Measurements from ENCODE around the gene AXL.
A peak's percentile ranks its signal among the peaks of the same experiment; 100 is the strongest.

The AXL gene

DNA sequence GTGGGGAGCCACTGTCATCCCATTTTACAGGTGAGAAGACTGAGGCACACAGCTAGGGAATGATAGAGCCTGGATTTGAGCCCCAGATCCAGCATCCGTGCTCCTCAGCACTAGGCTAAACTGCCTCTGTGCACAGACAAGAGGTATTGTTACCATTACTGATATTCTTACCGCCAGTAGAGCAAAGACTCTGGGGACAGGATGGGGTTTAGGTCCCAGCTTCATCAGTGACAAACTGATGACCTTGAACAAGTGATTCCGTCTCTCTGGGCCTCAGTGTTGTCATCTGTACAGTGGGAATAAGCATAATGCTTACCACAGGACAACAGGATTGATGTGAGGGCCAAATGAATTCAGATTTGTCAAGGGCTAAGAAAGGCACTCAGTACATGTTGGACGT is 16.5 kb downstream of the AXL start:
- DNase-seq, result no peak

DNA sequence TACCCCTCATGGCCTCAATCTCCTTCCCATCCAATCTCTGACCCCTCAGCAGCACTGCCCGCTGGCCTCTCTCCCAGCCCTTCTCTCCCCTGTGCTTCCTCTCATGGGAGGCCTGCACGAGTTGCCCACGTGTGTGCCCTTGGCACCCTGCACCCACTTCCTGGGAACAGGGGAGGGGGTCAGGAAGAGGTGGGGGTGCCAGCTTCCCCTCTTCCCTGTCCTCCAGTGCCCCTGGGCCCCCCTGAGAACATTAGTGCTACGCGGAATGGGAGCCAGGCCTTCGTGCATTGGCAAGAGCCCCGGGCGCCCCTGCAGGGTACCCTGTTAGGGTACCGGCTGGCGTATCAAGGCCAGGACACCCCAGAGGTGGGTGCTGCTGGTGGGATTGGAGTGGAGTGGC is 19.2 kb downstream of the AXL start:
- no peak for DNase-seq

DNA sequence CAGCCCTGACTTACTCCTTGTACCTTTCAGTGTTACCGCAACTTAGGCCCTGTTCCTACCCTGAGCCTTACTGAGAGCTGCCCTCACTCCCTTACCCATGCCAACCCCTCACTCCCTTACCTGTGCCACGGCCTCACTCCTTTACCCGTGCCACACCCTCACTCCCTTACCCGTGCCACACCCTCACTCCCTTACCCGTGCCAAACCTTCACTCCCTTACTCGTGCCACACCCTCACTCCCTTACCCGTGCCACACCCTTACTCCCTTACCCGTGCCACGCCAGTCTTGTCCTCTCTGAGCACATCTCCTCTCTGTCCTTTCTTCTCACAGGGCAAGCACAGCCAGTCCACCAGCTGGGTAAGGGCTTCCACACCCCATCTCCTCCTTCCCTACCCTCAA is 20.3 kb downstream of the AXL start:
- no peak for DNase-seq

DNA sequence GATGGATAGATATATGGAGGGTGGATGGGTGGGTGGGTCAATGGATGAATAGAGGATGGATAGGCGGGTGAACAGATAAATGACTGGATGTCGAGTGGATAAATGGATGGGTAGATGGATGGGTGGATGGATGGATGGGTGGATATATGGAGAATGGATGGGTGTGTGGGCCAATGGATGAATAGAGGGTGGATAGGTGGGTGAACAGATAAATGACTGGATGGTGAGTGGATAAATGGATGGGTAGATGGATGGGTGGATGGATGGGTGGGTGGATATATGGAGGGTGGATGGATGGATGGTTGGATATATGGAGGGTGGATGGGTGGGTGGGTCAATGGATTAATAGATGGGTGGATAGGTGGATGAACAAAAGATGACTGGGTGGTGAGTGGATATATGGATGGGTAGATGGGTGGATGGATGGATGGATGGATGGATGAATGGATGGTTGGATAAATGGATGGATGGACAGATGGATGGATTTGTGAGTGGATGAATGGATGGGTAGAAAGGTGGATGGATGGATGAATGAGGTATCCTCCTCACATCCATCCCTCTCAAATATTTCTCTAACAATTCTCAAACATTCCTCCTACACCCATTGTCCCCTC is 21.0 kb downstream of the AXL start:
- no peak for DNase-seq

DNA sequence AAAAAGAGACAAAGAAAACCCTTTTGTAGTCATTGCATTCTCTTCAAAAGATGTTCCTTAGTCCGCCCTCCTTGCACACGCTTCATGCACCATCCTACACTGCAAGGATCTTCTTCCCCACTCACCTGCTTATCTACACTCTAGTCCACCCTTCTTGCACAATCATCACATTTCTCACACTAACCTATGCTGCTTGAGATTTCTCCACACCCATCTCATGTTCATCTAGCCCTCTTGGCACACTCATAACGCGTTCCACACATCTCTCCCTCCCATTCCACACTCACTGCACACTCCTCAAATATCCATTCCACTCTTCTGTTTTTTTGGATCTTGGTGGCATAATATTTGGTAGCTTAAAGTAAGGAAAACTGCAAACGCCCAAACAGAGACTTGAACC is 22.8 kb downstream of the AXL start:
- DNase-seq, result no peak

DNA sequence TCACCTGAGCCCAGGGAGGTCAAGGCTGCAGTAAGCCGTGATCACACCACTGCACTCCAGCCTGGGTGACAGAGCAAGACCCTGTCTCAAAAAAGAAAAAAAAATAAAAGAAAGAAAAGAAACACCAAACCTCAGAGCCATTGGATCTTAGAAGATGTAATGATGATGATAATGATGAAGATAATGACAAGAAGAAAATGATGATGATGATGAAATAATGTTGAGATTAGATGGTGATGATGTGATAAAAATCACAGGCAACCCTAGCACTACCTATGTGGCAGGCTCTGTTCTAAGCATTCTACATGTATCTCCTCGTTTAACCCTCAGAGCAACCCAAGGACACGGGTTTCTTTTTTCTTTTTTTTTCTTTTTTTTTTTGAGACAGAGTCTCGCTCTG is 25.1 kb downstream of the AXL start:
- DNase-seq, result no peak

DNA sequence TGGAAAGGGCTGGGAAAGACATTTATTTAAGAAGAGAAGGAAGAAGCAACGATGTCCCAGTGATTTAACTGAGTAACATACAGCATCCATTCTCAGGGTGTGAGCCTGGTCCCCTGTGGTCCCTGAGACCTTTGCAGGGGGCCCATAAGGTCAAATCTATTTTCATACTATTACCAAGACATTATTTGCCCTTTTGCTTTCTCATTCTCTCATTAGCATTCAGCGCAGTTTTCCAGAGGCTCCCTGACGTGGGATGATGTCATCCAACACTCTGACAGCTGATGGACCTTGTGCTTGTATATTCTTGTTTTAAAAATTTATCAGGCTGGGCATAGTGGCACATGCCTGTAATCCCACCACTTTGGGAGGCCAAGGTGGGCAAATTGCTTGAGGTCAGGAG is 26.8 kb downstream of the AXL start:
- DNase-seq, result no peak

DNA sequence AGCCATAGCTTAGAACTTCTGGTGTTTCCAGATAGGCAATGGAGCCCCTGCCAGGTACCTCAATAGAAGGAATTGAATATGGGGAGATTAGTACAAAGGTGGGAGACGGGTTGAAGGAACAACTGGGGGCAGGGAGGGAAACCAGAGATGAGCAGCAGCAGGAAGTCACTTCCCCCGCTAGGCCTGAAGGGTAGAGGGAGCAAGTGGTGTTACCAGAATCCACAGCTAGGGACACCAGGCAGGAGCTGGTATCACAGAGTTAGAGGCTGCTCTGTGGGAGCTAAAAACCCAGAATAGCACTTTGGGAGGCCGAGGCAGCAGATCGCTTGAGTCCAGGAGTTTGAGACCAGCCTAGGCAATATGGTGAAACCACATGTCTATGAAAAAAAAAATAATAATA is 29.9 kb downstream of the AXL start:
- DNase-seq, result no peak

DNA sequence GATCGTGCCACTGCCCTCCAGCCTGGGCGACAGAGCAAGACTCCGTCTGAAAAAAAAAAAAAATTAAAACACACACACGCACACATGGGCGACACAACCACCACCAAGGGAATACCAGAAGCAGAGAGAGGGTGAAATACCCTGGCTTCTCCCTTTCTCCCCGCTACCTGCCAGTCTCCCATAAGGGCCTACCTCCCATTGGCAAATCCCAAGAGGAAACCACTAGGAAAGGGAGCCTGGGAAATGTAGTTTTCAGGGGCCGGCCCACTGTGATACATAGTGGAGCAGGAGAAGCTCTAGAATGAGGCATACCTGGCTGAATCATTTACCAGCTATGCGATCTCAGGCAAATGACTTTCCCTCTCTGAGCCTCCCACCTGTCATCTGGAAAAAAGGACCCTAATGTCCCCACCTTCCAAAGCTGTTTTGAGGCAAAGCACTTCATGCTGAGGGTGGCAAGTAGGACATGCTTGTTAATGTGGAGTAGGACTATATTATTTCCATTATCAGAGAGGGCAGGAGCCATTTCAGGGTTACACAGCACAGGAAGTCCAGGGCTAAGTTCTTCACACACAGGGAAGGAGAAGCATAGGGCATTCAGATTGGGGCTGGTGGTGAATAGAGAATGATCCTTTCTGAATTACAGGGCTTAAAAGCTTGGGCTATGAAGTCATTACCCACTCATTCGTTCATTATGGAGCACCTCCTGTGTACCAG is 30.8 kb downstream of the AXL start:
- no peak for DNase-seq

DNA sequence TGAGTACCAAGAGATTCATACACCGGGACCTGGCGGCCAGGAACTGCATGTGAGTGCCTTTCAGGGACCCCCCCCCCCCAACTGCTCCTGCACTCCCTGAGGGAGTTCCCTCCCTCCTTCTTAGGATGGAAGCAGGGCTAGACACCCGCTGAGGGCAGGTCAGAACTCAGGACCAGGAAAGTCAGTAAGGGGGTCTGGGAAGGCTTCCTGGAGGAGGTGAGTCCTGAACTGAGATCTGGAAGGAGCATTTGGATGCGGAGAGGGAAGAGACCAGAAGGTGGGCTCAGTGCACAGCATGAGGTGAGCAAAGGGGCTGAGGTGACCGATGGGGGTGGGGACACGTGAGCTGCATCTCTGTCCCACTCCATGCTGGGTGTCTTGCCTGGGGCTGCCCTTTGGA is 34.6 kb downstream of the AXL start:
- DNase-seq, result no peak

DNA sequence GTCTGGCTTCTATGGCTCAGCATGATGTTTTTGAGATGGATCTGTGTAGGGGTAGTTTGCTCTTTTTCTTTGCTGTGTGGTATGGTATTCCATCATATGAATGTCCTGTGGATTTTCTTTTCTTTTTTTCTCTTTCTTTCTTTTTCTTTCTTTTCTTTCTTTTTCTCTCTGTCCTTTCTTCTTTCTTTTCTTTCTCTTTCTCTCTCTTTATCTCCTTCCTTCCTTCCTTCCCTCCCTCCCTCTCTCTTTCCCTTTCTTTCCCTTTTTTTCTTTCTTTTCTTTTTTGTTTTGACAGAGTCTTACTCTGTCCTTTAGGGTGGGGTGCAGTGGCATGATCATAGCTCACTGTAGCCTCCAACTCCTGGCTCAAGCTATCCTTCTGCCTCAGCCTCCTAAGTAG is 36.1 kb downstream of the AXL start:
- DNase-seq, result no peak

DNA sequence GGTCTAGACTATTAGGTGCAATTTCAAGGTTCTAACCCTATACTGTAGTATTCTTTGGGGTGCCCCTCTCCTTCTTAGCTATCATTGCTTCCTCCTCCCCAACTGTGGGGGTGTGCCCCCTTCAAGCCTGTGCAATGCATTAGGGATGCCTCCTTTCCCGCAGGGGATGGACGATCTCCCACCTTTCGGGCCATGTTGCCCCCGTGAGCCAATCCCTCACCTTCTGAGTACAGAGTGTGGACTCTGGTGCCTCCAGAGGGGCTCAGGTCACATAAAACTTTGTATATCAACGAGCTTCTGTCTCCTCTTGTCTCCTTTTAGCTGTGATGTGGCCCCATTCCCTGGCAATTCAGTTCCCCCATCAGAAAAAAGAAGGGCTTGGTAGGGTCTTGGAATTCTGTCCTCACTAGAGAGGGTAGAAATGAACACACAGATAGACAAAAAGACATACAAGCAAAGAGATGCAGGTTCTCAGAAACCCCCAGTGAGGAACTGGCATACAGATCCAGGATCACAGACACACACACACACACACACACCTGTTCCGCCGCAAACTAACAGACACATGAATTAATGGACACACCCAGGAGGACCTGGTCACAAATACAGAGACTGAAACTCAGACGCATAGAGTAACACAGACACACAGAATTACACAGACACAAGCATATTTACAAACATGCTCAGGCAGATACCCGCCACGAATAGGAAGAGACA is 42.6 kb downstream of the AXL start:
- DNase-seq, result no peak

DNA sequence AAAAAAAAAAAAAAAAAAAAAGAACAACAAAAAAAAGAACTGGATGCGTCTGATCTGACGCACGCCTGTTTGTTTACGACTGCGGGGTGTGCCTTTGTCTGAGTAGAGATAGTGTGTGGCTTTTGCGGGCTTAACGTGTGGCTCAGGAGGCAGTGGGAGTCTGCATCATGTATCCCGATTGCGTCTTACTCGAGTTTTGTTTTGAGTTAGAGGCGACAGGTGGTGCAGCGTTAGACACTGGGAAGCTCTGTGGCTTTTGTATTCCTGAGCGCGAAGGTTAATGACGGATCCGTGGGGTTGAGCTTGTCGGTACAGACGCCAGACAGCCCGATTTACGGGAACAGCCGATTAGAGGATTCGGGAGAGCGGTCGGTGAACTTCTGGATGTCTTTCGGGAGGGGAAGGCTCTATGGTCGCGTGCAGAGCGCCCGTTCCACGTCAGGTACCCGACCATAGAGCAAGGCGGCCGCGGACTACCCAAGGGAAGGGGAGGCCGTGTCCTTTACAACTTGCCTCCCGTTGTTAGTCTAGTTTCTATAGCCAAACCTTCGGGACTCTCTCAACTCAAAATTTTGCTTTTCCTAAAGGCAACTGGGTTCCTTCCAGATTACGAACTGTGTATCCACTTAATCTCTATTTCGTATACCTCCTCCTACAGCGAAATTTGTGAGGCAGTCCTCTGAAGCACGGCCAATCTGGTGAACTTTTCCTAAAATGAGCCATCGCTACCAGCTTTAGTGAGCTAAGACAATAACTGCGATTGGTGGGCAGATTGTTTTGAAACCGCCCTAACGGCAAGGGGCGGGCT is 44.2 kb downstream of the AXL start:
- DNase-seq, result peak; percentile 34 to 56 (median 52)

DNA sequence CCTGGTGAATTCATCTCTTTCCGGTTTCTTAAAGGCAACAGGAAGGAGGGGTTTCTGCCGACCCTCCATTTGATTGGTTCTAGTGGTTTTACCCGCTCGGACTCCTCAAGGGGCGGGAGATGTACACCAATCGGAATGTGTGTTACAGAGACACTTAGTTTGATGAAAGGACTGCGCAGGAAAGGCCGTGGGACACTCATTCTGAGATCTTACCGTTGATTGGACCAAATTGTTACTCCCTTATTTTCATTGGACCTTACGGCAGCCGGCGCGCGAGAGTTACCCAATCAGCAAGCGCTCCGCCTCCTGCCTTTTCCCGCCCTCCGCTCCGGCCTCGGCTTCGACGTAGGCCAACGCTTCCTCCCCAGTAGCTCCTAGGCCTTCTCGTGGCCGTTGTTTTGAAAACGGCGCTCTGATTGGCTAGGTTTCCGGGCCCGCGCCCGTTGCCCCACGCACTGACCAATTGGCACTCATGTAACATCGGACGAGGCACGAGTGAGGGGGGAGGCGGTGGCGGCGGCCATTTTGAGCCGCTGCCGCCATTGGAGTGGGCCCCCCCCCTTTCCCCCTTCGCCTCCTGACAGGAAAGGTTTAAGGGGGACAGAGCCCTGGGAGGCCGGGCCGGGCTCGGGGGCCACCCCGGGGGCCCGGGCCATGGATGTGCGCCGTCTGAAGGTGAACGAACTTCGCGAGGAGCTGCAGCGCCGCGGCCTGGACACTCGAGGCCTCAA is 45.0 kb downstream of the AXL start, which contains the start of gene HNRNPUL1:
HNRNPUL1 (plus strand) TSS at position 523 of the 731 bp plus-strand sequence; CDS start at position 655, 132 bp downstream.
- peak; percentile 96 to 98 (median 97) for DNase-seq

DNA sequence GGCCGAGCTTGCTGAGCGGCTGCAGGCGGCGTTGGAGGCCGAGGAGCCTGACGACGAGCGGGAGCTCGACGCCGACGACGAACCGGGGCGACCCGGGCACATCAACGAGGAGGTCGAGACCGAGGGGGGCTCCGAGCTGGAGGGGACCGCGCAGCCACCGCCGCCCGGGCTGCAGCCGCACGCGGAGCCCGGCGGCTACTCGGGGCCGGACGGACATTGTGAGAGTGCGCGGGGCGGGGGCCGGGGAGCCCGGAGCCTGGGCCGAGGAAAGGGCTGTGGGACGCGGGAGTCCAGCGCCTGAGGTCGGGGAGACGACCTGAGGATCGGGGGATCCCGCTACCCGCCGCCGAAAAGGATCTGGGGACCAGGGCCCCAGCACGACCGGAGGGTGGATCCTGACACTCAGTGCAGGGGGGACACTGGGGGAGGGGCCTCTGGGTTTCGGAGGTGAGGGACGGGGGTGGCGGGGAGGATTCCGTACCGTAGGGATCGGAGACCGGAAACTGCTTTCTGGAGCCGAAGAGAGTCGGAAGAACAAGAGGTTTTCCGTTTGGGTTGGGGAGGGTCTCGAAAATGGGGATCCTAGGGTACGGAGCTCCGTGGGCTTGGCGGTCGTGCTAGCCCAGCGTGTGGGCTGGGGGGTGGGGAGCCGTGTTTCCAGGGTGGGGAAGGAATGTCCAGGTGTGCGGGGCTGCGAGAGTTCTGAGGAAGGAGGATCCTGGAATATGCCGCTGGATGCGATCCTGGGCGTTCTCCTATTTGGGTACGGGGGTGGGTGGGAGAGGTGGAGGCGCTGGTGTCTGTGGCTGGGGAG is 45.8 kb downstream of the AXL start:
- DNase-seq, result peak; percentile 23 to 33 (median 30)

DNA sequence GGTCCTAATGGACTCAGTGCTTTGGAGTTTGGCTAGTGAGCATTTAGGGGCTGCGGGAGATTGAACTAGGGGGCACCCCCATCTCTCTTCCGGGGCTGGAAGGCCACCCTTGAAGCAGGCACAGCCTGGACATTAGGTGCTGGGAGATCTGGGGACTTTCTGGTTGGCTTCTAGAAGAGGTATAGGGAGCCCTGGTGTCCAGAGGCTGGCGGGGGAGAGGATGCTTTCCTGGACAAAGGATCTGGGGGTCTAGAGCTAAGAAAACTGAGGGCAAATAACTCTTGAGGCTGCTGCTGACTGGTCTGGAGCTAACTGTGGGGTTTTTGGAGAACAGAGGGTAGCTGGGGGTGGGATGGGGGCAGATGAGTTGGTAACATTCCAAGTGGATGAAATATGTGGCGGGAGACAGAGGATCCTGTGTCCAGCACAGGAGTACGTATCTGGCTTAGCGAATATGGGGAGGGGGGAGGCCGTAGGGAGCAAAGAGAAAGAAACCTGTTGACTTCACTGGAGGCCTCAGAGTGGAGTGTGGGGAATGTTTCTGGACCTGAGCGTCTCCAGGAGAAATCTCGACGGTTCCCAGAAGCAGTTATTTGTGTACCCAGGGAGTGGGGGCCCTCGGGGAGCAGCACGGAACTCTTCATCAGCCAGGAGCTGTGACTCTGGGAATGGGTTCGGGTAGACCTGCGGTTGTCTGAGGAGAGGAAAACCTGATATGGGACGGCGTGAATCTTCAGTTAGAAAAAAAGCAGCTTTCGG is 46.6 kb downstream of the AXL start:
- DNase-seq, result no peak

DNA sequence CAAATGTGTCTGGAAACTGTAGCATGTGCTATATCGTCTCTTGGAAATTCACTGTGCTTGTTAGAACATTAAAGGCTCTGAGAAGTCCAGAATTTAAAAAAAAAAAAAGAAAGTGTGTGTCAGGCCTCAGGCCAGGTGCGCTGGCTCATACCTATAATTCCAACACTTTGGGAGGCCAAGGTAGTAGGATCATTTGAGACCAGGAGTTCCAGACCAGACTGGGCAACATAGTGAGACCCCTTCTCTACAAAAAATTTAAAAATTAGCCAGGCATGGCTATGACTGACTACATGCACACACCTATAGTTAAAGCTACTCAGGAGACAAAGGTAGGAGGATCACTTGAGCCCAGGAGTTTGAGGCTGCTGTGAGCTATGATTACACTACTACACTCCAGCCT is 50.0 kb downstream of the AXL start:
- DNase-seq, result no peak

DNA sequence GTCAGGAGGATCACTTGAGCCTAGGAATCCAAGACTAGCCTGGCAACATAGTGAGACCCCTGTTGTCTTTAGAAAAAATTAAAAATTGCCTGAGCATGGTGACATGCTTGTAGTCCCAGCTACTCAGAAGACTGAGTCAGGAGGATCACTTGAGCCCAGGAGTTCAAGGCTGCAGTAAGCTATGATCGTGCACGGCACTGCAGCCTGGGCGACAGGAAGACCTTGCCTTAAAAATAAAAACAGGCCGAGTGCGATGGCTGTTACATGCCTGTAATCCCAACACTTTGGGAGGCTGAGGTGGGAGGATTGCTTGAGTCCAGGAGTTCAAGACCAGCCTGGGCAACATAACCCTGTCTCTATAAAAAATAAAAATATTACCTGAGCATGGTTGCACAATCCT is 50.5 kb downstream of the AXL start:
- DNase-seq, result no peak

DNA sequence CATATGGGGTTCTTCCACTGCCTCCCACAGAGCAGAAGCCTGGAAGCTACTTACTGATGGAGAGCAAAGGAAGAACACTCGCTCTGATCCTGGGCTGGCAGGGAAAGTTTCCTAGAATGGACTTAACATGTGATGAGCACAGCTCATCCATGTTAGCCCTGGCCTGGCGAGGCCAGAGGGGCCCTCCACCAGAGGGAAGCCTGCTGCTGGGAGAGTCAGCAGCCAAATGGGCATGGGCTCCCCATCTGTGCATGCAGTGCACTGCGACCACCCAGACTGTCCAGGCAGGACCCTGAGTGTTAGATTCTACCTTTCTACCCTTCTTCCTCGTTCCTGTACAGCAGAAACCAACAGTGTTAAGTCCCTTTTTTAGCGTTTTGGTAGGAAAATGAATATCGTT is 54.1 kb downstream of the AXL start:
- DNase-seq, result no peak

DNA sequence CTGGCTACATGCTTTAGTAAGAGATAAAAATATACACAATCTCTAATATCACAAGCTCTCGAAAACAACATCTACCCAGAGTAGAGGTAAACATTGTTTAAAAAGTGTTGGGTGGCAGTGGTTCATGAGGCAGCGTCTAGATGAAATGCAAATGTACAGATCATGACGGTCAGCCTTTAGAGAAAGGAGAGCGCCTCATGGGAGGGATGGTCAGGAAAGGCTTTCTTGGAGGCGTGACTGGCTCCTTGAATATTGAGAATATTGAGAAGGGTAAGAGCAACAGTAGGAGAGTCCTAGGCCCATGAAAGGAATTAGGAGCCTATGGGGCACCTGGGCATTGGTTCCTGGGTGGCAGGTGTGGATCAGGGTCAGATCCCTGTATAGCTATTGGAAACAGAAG is 55.8 kb downstream of the AXL start:
- DNase-seq, result no peak

DNA sequence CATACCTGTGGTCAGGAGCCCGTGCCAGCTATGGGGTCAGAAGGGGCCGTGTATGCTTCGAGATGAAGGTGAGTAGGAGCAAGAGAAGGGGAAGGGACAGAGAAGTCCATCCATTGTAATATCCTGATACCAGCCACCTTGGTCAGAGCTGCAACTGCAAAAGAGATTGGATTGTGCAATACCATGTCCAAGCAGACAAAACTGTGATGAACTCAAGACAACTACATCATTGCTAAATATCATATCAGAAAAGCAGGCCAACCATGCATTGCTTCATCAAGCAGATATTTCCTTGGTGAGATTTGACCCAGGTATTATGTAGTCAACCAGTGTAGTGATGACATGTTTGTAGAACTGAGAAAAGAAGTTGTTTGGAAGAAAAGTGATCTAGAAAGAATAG is 57.2 kb downstream of the AXL start:
- DNase-seq, result no peak

Measured in activated CD4-positive, CD25-positive, alpha-beta regulatory T cell (primary cell).